ENCODE measurements around the gene ZIK1. TPM values are rescaled to one million over a fixed set of nuclear protein-coding genes. Genes with fewer than 3 reads are reported as not detected.

The ZIK1 gene
- total RNA-seq, 1 experiment from 2014 or later = not detected

- DNase-seq (ENCODE audit: low read depth, low spot score) (no peak), ATAC-seq (no peak)
- Histone ChIP-seq H3K27me3 (ENCODE audit: insufficient read depth, low read length) (no peaks in the 10 kb centered on the region), H3K9ac (ENCODE audit: low read length) (no peak overlapping the region), H3K4me3 (replicated peaks in 1 of 2; ENCODE audit: low read depth in 1 of 2, low read length in 2 of 2) (no peak overlapping the region), H3K4me2 (ENCODE audit: low read length) (no peak overlapping the region), H3K27ac (ENCODE audit: low read depth, low read length) (no peak overlapping the region), H3K79me2 (ENCODE audit: insufficient read depth, low read length) (no peaks in the 10 kb centered on the region), H2AFZ (ENCODE audit: low read depth, low read length, poor library complexity, severe bottlenecking) (no peak overlapping the region), H4K20me1 (ENCODE audit: insufficient read depth) (no peaks in the 10 kb centered on the region), H3K36me3 (ENCODE audit: control insufficient read depth in 1 of 2, insufficient read depth in 2 of 2, low read length in 2 of 2) (peaks cover 3 to 19% of the 10 kb centered on the region in 2 experiments; a peak in 3 of 4 replicates), H3K9me3 (ENCODE audit: control insufficient read depth in 1 of 2, insufficient read depth in 1 of 2, low read depth in 1 of 2, low read length in 2 of 2) (peaks cover 15 to 19% of the 10 kb centered on the region in 2 experiments; a peak in 2 of 4 replicates), H3K9me2 (ENCODE audit: insufficient read depth) (no peaks in the 10 kb centered on the region), H3K4me1 (ENCODE audit: control insufficient read depth in 1 of 2, insufficient read depth in 2 of 2, low read length in 2 of 2) (no peaks in the 10 kb centered on the region)
- RAD21 ChIA-PET (ENCODE audit: low non-redundant PET in 1 of 2, low total read pairs in 2 of 2, uncharacterized antibody in 2 of 2, unreplicated experiment in 2 of 2) = no interaction called here
- CTCF ChIA-PET = no interaction called here
- intact Hi-C loops (cut with micrococcal nuclease) = no loop called here
- POLR2A ChIA-PET = no interaction called here
- TF ChIP-seq ZBTB33 (IDR thresholded peaks at IDR 0.05; ENCODE audit: extremely low read depth, insufficient replicate concordance, low read length) (no peak), ZFX (IDR thresholded peaks at IDR 0.05) (no peak), REST (IDR thresholded peaks at IDR 0.05; ENCODE audit: low read depth) (no peak), FOSL1 (IDR thresholded peaks at IDR 0.05; ENCODE audit: low read depth) (no peak), ZNF274 (IDR thresholded peaks at IDR 0.05; ENCODE audit: low read depth, low read length) (no peak), ATF3 (IDR thresholded peaks at IDR 0.05) (no peak), SIN3A (IDR thresholded peaks at IDR 0.05; ENCODE audit: low read depth) (no peak), EZH2phosphoT487 (IDR thresholded peaks at IDR 0.05; ENCODE audit: borderline replicate concordance) (no peak), SP1 (IDR thresholded peaks at IDR 0.05; ENCODE audit: low read depth) (no peak), ELF1 (IDR thresholded peaks at IDR 0.05; ENCODE audit: borderline replicate concordance, low read depth) (no peak), POLR2A (IDR thresholded peaks at IDR 0.05; ENCODE audit: borderline replicate concordance, extremely low read depth, insufficient read depth, insufficient read length) (no peak), CEBPB (IDR thresholded peaks at IDR 0.05; ENCODE audit: low read depth) (no peak), CTCF (IDR thresholded peaks at IDR 0.05 in 2 of 3, conservative IDR thresholded peaks at IDR 0.05 in 1 of 3; ENCODE audit: borderline replicate concordance in 1 of 3, insufficient read depth in 1 of 3, low read depth in 2 of 3, low read length in 2 of 3) (no peak), TCF7L2 (IDR thresholded peaks at IDR 0.05; ENCODE audit: borderline replicate concordance, extremely low read depth, insufficient read depth, insufficient read length) (no peak)
- BruUV-seq (replicated peaks) = no TSS peak
Measured at GRCh38 chr19:57606931-57607330, 23.0 kb downstream of the ZIK1 start.
